ENCODE results near the gene RPL35A.

GRCh38 chr3:197906850-197907187 is 43.2 kb upstream of the RPL35A start:
- TF ChIP-seq CTCF (IDR thresholded peaks at IDR 0.05): no peak
- TF ChIP-seq POLR2A (IDR thresholded peaks at IDR 0.05): no peak
